NCI-H526 (cell line): ENCODE measurements around the gene CLCN7.
A peak's percentile ranks its signal among the peaks of the same experiment; 100 is the strongest.

Experiments
- DNase-seq, 2 experiments: peaks; one replicate each; lab custom pipeline; 2025; lab: John Stamatoyannopoulos, UW

Gene CLCN7

GRCh38 chr16:1430759-1431496 is 43.9 kb downstream of the CLCN7 start, which contains the start of gene PERCC1:
Gene PERCC1, plus strand, starts transcription at chr16:1431078. Its CDS starts 1,516 bp downstream, at chr16:1432594.
- DNase-seq = peak in 1 of 2 experiments; percentile 14

- DNase-seq = no peak
Measured at GRCh38 chr16:1430214-1430758, 44.5 kb downstream of the CLCN7 start.

DNA sequence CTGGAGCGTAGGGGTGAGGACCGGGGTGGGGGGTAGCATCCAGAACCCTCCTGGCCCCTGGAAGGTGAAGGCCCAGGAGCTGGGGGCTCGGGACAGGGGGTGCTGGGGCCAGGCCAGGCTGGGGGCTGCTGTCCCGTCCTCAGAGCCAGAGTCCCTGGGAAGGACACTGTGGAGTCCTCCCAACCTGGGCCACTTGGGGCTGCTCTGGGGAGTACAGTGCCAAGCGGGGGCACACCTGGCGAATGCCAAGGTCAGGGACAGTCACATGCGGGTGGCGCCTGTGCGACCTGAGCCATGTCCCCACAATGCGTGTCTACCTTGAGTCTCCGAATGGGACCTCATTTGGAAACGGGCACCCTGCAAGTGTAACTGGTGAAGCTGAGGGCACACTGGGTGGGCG is 45.2 kb downstream of the CLCN7 start:
- DNase-seq = no peak

GRCh38 chr16:1429012-1429411 is 45.8 kb downstream of the CLCN7 start:
- no peak for DNase-seq

- peak in 1 of 2 experiments; percentile 62 for DNase-seq
Measured at GRCh38 chr16:1428511-1428910, 46.3 kb downstream of the CLCN7 start.

GRCh38 chr16:1427473-1428461 is 47.1 kb downstream of the CLCN7 start:
- no peak for DNase-seq

DNA sequence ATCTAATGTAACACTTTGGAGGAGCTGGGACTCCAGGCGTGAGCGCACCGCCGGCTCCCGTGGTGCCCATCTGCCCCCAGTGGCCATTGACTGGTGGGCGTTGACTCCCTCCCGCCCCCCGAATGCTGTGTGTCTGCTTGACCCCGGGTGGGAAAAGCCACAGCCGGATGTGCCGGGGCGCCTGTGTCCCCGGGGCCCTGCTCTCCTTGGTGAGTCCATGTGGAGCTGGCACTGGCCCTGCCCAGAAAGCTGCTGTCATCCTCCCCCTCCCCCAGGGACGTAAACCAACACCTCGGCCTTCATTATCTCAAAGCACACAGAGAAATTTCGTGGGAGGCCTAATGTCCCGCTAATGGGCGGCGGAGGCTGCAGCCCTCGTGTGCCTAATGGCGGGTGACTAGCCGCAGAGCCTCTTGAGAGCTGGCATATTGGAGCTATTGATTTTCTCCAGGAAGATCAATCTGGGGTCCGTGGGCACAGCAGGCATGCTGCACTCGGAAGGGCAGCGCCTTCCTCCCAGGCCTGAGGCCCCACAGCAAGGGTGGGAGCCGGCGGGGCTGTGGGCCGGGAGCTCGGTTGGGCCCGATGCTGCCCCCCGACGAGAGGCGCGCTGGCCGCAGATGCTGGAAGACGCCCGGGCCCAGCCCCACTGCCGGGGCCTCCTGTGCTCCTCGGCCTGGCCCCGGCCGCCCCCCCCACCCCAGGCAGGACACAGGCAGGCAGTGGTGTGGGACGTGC is 47.9 kb downstream of the CLCN7 start:
- DNase-seq = no peak

GRCh38 chr16:1425616-1426370 is 49.0 kb downstream of the CLCN7 start:
- no peak for DNase-seq

DNA sequence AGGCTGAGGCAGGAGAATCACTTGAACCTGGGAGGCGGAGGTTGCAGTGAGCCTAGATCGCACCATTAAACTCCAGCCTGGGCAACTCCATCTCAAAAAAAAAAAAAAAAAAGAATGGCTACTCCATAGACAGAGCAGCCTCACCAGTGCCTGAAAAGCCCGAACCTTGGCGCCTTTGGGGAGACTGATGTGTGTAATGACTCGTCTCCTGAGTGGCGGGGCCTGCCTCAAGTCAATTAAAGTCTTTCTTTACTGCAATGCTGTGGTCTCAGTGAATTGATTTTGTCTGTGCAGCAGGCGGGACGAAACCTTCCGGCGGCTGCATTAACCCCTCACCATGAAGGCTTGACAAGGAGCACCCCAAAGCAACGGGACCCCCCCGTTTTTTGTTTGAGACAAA is 50.8 kb downstream of the CLCN7 start:
- DNase-seq = no peak

DNA sequence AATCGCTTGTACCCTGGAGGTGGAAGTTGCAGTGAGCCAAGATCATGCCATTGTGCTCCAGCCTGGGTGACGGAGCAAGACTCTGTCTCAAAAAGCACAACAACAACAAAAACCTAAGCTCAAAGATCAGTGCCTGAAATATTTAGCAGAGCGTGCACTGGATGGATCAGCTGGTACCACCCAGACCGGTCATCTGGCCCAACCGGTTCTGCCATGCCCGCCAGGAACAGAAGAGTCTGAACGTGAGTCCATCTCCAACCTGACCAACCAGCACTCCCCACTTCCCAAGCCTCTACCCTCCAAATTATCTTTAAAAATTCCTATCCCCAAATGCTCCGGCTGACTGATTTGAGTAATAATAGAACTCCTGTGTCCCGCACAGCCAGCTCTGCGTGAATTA is 52.8 kb downstream of the CLCN7 start:
- DNase-seq = no peak

GRCh38 chr16:1420111-1420539 is 54.7 kb downstream of the CLCN7 start:
- DNase-seq = no peak

DNA sequence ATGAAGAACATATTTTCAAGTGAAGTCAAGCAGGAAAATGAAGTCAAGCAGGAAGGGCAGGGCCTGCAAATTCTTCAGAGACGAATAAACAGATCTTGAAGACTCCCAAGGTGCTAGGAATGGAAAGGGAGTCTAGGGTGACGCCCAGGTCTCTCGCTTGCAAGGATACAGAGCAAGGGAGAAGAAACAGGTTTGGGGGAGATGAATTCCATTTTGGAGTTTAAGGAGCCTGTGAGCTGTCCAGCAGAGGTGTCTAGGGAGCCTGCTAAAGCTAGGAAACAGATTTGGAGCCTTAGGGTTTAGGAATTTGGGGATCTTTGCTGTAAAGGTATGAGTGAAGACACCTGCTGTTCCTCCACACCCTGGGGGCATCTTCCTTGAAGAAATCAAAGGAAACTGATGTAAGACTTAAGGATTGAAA is 58.3 kb downstream of the CLCN7 start:
- DNase-seq = no peak

- DNase-seq = peak in 1 of 2 experiments; percentile 63
Measured at GRCh38 chr16:1414532-1415260, 60.1 kb downstream of the CLCN7 start, which contains the start of gene UNKL. Gene UNKL, minus strand, starts transcription at chr16:1414704. Its CDS starts 13 bp downstream, at chr16:1414691.

DNA sequence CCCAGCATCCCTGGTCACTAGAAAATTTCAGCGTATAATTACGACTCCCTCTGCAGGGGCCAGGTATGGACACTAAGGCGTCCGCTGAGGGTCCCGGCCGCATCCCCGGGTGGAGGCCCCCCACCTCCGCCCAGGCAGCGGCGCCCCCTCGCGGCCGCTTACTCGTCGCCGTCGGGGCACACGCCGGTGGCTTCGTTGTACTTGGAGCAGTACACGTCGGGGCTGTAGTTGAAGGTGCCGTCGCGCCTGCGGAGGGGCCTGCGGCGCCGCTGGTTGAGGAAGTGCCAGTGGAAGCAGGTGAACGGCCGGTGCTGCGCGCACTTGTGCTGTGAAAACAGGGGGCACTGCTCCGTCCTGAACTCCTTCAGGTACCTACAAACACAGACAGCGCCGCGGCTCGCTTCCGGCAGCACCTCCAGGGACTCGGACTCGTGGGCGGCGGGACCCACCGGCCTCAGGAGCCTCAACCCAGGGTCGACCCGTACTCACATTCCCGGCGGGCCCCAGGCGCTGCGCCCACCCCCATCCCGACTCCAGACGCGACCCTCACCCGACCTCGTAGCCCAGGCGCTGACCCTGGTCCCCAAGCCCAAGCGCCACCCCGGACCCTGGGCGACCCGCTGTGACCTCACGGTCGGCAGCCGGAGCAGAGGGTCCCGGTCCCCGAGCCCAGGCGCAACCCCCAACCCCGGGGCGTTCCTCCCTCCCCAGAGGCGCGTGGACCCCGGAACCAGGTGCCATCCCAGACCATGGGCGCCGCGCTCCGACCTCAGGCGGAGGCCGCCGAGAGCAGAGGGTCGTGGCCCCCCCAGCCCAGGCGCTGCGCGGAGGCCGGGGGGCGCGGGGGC is 60.9 kb downstream of the CLCN7 start:
- peak in 1 of 2 experiments; percentile 57 for DNase-seq

DNA sequence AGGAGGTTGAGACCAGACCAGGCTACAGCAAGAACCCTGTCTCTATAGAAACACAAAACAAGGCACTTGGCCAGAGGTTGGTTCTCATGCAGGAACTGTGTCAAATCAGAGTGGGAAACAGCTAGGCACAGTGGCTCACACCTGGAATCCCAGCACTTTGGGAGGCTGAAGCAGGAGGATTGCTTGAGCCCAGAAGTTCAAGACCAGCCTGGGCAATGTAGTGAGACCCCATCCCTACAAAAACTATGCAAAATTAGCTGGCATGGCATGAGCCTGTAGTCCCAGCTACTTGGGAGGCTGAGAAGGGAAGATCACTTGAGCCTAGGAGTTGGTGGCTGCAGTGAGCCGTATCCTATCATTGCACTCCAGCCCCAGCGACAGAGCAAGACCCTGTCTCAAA is 62.0 kb downstream of the CLCN7 start:
- no peak for DNase-seq

GRCh38 chr16:1408171-1408837 is 66.5 kb downstream of the CLCN7 start:
- DNase-seq = peak; percentile 39 to 84

- no peak for DNase-seq
Measured at GRCh38 chr16:1407753-1408152, 67.1 kb downstream of the CLCN7 start.

GRCh38 chr16:1403733-1404132 is 71.1 kb downstream of the CLCN7 start:
- DNase-seq = no peak

DNA sequence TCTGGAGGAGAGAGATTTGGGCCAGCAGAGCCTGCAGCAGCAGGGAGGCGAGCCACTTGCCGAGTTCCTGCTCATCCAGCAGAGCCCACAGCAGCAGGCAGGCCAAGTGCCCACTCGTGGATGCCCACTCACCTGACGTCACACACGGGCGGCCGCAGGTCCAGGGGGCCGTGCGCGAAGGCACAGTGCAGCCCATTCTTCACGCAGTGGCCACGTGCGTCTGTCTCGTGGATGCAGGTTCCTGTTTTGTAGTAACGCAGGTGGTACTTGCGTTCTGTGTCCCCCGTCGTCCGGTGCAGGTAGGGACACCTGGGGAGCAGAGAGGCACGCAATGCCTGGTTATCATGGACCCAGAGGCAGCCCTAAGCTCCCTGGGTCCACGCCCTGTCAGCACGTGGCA is 71.8 kb downstream of the CLCN7 start:
- no peak for DNase-seq
